DOHH2 (cell line): ENCODE data around the gene APLNR.
A peak's percentile ranks its signal among the peaks of the same experiment; 100 is the strongest.

Source experiments
- H3F3A ChIP-seq: fragments of 200-600 bp; sonication (generic), shearing (Covaris generic); 2 replicates; pipeline ENCODE4 v1.6.0; 2016; ENCODE audit warnings: antibody characterized with exemption, mild to moderate bottlenecking; ENCODE audit not compliant: control insufficient read depth, insufficient read depth
- H3K27ac ChIP-seq: fragments of 200-600 bp; sonication (generic); 2 replicates; pipeline ENCODE4 v1.5.1; 2014; ENCODE audit warnings: low read depth, mild to moderate bottlenecking, low read length, moderate library complexity
- H3K27me3 ChIP-seq: fragments of 200-600 bp; sonication (generic); 2 replicates; pipeline ENCODE4 v1.6.1; 2014; ENCODE audit warnings: mild to moderate bottlenecking, low read length, mixed read lengths; ENCODE audit not compliant: control insufficient read depth
- H3K36me3 ChIP-seq: fragments of 200-600 bp; sonication (generic); 2 replicates; pipeline ENCODE4 v1.6.1; 2014; ENCODE audit warnings: mild to moderate bottlenecking, low read length, moderate library complexity, mixed read lengths; ENCODE audit not compliant: control insufficient read depth
- H3K4me1 ChIP-seq: fragments of 200-600 bp; sonication (generic); 2 replicates; pipeline ENCODE4 v1.6.1; 2014; ENCODE audit warnings: mild to moderate bottlenecking, low read length, mixed read lengths; ENCODE audit not compliant: control insufficient read depth
- H3K4me2 ChIP-seq: fragments of 200-600 bp; sonication (generic); 2 replicates; pipeline ENCODE4 v1.6.0; 2014; ENCODE audit warnings: mild to moderate bottlenecking, low read length, moderate library complexity
- H3K4me3 ChIP-seq: fragments of 200-600 bp; sonication (generic); 2 replicates; pipeline ENCODE4 v1.5.1; 2014; ENCODE audit warnings: mild to moderate bottlenecking, low read length, mixed read lengths
- H3K79me2 ChIP-seq: fragments of 200-600 bp; sonication (generic); 2 replicates; pipeline ENCODE4 v1.6.1; 2014; ENCODE audit warnings: mild to moderate bottlenecking, low read length, mixed read lengths; ENCODE audit not compliant: control insufficient read depth
- H3K9me2 ChIP-seq: fragments of 200-600 bp; sonication (generic); replicated peaks from 2 replicates; pipeline ENCODE4 v1.6.1; 2014; ENCODE audit warnings: mild to moderate bottlenecking, low read length, mixed read lengths; ENCODE audit not compliant: control insufficient read depth
- H3K9me3 ChIP-seq: fragments of 200-600 bp; sonication (generic); 2 replicates; pipeline ENCODE4 v1.6.1; 2014; ENCODE audit warnings: antibody characterized with exemption, low read length, mixed read lengths; ENCODE audit not compliant: control insufficient read depth, insufficient read depth
- H4K20me1 ChIP-seq: fragments of 200-600 bp; sonication (generic); 2 replicates; pipeline ENCODE4 v1.6.0; 2014; ENCODE audit warnings: low read depth, mild to moderate bottlenecking, antibody characterized with exemption, low read length, moderate library complexity; ENCODE audit not compliant: control insufficient read depth, insufficient read depth
- EZH2phosphoT487 ChIP-seq: fragments of 200-600 bp; sonication (generic); IDR thresholded peaks from 2 replicates; pipeline ENCODE4 v1.6.1; 2017; ENCODE audit warnings: borderline replicate concordance, mild to moderate bottlenecking, antibody characterized with exemption, low read length, moderate library complexity, mixed read lengths
- TF ChIP-seq, protein P1 (sequence below): fragments of 200-600 bp; sonication (generic); IDR thresholded peaks from one replicate; pipeline ENCODE4 v1.5.1; 2014; ENCODE audit warnings: antibody characterized with exemption, mild to moderate bottlenecking, low read depth, low read length; ENCODE audit not compliant: poor library complexity, severe bottlenecking

APLNR gene

DNA sequence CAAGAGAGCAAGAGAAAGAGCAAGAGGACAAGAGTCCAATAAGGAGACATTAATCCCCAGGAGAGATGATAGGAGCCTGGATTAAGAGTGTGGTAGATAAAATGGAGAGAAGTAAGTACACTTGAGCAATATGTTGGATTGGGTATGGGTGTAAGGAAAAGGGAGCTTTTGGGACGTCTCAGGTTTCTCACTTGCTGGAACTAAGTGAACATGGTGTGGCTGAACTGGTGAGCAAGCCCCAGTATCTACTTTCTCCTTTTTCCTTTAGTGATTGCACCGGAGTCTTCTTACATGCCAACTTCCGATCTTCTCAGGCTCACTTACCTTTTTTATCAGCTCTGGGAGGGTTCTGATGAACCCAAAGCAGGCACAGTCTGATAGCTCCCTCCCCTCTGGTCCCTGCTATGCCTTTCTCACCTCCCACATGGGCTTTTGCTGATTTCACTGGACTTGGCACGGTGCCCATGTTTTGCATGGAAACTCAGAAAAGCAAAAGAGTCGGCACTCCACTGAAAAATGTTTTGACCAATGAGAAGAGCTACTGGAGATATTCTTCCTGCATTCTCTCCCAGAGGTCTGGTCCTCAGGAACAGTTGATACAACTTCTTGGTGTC lies 14.5 kb upstream of the APLNR start:
- Histone ChIP-seq H3K4me3 (no peak overlapping the region), H3K4me1 (no peaks in the 10 kb centered on the region), H3K4me2 (no peak overlapping the region), H3K9me2 (no peaks in the 10 kb centered on the region), H3F3A (no peaks in the 10 kb centered on the region), H3K36me3 (no peaks in the 10 kb centered on the region), H3K79me2 (no peaks in the 10 kb centered on the region), H4K20me1 (no peaks in the 10 kb centered on the region), H3K27me3 (peaks cover 11% of the 10 kb centered on the region), H3K9me3 (no peaks in the 10 kb centered on the region), H3K27ac (no peak overlapping the region)
- no peak for TF ChIP-seq EZH2phosphoT487
- TF ChIP-seq, protein P1, sequence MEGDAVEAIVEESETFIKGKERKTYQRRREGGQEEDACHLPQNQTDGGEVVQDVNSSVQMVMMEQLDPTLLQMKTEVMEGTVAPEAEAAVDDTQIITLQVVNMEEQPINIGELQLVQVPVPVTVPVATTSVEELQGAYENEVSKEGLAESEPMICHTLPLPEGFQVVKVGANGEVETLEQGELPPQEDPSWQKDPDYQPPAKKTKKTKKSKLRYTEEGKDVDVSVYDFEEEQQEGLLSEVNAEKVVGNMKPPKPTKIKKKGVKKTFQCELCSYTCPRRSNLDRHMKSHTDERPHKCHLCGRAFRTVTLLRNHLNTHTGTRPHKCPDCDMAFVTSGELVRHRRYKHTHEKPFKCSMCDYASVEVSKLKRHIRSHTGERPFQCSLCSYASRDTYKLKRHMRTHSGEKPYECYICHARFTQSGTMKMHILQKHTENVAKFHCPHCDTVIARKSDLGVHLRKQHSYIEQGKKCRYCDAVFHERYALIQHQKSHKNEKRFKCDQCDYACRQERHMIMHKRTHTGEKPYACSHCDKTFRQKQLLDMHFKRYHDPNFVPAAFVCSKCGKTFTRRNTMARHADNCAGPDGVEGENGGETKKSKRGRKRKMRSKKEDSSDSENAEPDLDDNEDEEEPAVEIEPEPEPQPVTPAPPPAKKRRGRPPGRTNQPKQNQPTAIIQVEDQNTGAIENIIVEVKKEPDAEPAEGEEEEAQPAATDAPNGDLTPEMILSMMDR: no peak

GRCh38 chr11:57251037-57251436 lies 14.0 kb upstream of the APLNR start:
- peaks cover 11% of the 10 kb centered on the region for H3K27me3 ChIP-seq
- H3K9me3 ChIP-seq: no peaks in the 10 kb centered on the region
- H3K9me2 ChIP-seq: no peaks in the 10 kb centered on the region
- H3K4me1 ChIP-seq: no peaks in the 10 kb centered on the region
- TF ChIP-seq, protein P1: no peak
- no peak for TF ChIP-seq EZH2phosphoT487
- H4K20me1 ChIP-seq: no peaks in the 10 kb centered on the region
- no peaks in the 10 kb centered on the region for H3F3A ChIP-seq
- H3K36me3 ChIP-seq: no peaks in the 10 kb centered on the region
- no peaks in the 10 kb centered on the region for H3K79me2 ChIP-seq
- H3K4me3 ChIP-seq: no peak overlapping the region
- no peak overlapping the region for H3K4me2 ChIP-seq
- H3K27ac ChIP-seq: no peak overlapping the region

GRCh38 chr11:57249384-57250319 lies 12.6 kb upstream of the APLNR start:
- Histone ChIP-seq H3F3A (no peaks in the 10 kb centered on the region), H3K9me2 (no peaks in the 10 kb centered on the region), H3K27ac (no peak overlapping the region), H3K4me3 (no peak overlapping the region), H3K9me3 (no peaks in the 10 kb centered on the region), H3K79me2 (no peaks in the 10 kb centered on the region), H3K4me1 (peaks cover 4% of the 10 kb centered on the region; the same call in 1 of the 2 replicates), H4K20me1 (no peaks in the 10 kb centered on the region), H3K36me3 (no peaks in the 10 kb centered on the region), H3K4me2 (no peak overlapping the region), H3K27me3 (peaks cover 9% of the 10 kb centered on the region)
- TF ChIP-seq EZH2phosphoT487: no peak
- TF ChIP-seq, protein P1: peak; percentile 72
